LNCAP (cell line): Measurements from ENCODE around the gene KICS2.

Experiments used
- CTCF ChIP-seq: fragments of 450-650 bp; IDR thresholded peaks from 2 replicates; pipeline ENCODE4 v1.5.1; 2017; ENCODE audit warnings: mild to moderate bottlenecking

KICS2 gene

GRCh38 chr12:64193931-64194330, 28.2 kb downstream of the KICS2 start:
- TF ChIP-seq CTCF = no peak

GRCh38 chr12:64192644-64193444, 29.3 kb downstream of the KICS2 start:
- TF ChIP-seq CTCF = no peak

GRCh38 chr12:64190140-64190539, 32.0 kb downstream of the KICS2 start:
- TF ChIP-seq CTCF = no peak

- TF ChIP-seq CTCF = no peak
Observed at GRCh38 chr12:64189530-64189929, 32.6 kb downstream of the KICS2 start.

GRCh38 chr12:64187794-64188193, 34.3 kb downstream of the KICS2 start:
- no peak for TF ChIP-seq CTCF

GRCh38 chr12:64187370-64187769, 34.7 kb downstream of the KICS2 start:
- TF ChIP-seq CTCF = no peak

GRCh38 chr12:64186789-64187188, 35.3 kb downstream of the KICS2 start:
- TF ChIP-seq CTCF = no peak

GRCh38 chr12:64184216-64184615, 37.9 kb downstream of the KICS2 start:
- TF ChIP-seq CTCF = no peak
